Upper lobe of left lung (tissue), 4 donors: ENCODE measurements around the gene ZNF775.

Experiments
- CTCF ChIP-seq, 6 experiments: fragments of 450-650 bp in 4 of 6; fragments of 200-600 bp in 2 of 6; sonication (generic) in 2 of 6; IDR thresholded peaks; one replicate each; pipeline ENCODE4 v1.5.1; 2016 to 2019; ENCODE audit warnings: antibody characterized with exemption in 6 of 6
- POLR2A ChIP-seq, 4 donors: fragments of 450-650 bp; IDR thresholded peaks; one replicate each; pipeline ENCODE4 v1.5.1; 2016 to 2017; ENCODE audit warnings: antibody characterized with exemption in 4 of 4, mild to moderate bottlenecking in 2 of 4

- TF ChIP-seq POLR2A (IDR thresholded peaks at IDR 0.05): no peak
- no peak for TF ChIP-seq CTCF (IDR thresholded peaks at IDR 0.05)
Measured at GRCh38 chr7:150338166-150338829, 40.8 kb upstream of the ZNF775 start.
